MCF 10A (cell line): ENCODE results near the gene LCE6A. TPM values are rescaled to one million over a fixed set of nuclear protein-coding genes. Genes with fewer than 3 reads are reported as not detected.

Experiments
- BruUV-seq: library from RNA; stranded (reverse); fragments of 400-500 nt; replicated peaks from 2 replicates; lab custom pipeline; 2021; lab: Mats Ljungman, UMichigan
- CTCF ChIA-PET: fragments of 300-600 bp; sonication (Branson Sonifier 250); formaldehyde crosslinking; extraction: SDS; loops from one replicate; lab custom pipeline; 2021; ENCODE audit warnings: antibody characterized with exemption, inconsistent platforms; lab: Yijun Ruan, JAX
- POLR2A ChIA-PET: fragments of 300-600, 350-650 bp; sonication (Branson Sonifier 250); formaldehyde crosslinking; extraction: SDS; loops from one replicate; lab custom pipeline; 2020; ENCODE audit warnings: antibody characterized with exemption, inconsistent platforms; lab: Yijun Ruan, JAX
- DNase-seq: peaks from one replicate; pipeline ENCODE4 v3.0.0-alpha.2; 2018; ENCODE audit not compliant: unreplicated experiment
- H3K27ac Mint-ChIP-seq: one replicate; pipeline ENCODE4 v1.8.0; 2022; ENCODE audit warnings: mild to moderate bottlenecking, low read depth, mixed read lengths; ENCODE audit not compliant: unreplicated experiment
- H3K27me3 Mint-ChIP-seq: one replicate; pipeline ENCODE4 v1.8.0; 2022; ENCODE audit warnings: mixed read lengths; ENCODE audit not compliant: insufficient read depth, unreplicated experiment
- H3K36me3 Mint-ChIP-seq: one replicate; pipeline ENCODE4 v1.8.0; 2022; ENCODE audit warnings: mild to moderate bottlenecking, moderate library complexity, mixed read lengths; ENCODE audit not compliant: insufficient read depth, unreplicated experiment
- H3K4me1 Mint-ChIP-seq: one replicate; pipeline ENCODE4 v1.8.0; 2022; ENCODE audit warnings: mixed read lengths; ENCODE audit not compliant: insufficient read depth, unreplicated experiment
- H3K4me3 Mint-ChIP-seq: one replicate; pipeline ENCODE4 v1.8.0; 2022; ENCODE audit warnings: mild to moderate bottlenecking, moderate library complexity, mixed read lengths; ENCODE audit not compliant: unreplicated experiment
- H3K9me3 Mint-ChIP-seq: one replicate; pipeline ENCODE4 v1.8.0; 2022; ENCODE audit warnings: mixed read lengths; ENCODE audit not compliant: unreplicated experiment
- intact Hi-C: fragments of 100-400 bp; cut with micrococcal nuclease; formaldehyde crosslinking; loops from 2 replicates; pipeline ENCODE4 v1.14.1; 2022
- total RNA-seq: library from RNA; stranded (reverse); gene quantifications from 2 replicates; pipeline ENCODE4 v1.2.3, GENCODE V29; 2022
- TF ChIP-seq, protein P1 (sequence below): fragments of 200-600 bp; IDR thresholded peaks from one replicate; pipeline ENCODE4 v1.8.0; 2022; ENCODE audit warnings: antibody characterized with exemption, mild to moderate bottlenecking; ENCODE audit not compliant: unreplicated experiment

Gene LCE6A
- total RNA-seq, 1 experiment from 2014 or later = not detected

GRCh38 chr1:152855661-152856060 lies 13.0 kb downstream of the LCE6A start:
- intact Hi-C loops = no loop called here
- no peak for DNase-seq

DNA sequence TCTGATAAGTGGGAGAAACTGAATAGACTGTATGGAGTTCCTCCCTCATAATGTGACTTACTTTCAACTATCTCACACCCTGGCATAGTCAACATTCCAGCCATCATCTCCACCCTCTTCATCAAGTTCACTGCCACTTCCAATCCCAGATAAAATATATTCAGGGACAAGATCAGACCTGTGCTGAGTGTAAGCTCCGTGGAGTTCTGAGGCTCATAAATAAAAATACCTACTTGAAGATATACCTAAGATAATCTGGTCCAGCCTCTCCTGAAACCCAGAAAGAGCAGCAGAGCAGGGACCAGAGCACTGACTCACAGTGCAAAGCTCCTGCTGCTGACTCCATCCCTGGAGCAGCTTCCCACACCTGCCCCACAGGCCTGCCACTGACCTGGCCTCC lies 15.4 kb downstream of the LCE6A start:
- Mint-ChIP-seq H3K27me3 (no peaks in the 10 kb centered on the region), H3K36me3 (no peaks in the 10 kb centered on the region), H3K4me3 (no peak overlapping the region), H3K27ac (no peak overlapping the region), H3K9me3 (no peaks in the 10 kb centered on the region), H3K4me1 (no peaks in the 10 kb centered on the region)
- BruUV-seq = no TSS peak
- POLR2A ChIA-PET = no interaction called here
- no peak for DNase-seq
- TF ChIP-seq, protein P1, sequence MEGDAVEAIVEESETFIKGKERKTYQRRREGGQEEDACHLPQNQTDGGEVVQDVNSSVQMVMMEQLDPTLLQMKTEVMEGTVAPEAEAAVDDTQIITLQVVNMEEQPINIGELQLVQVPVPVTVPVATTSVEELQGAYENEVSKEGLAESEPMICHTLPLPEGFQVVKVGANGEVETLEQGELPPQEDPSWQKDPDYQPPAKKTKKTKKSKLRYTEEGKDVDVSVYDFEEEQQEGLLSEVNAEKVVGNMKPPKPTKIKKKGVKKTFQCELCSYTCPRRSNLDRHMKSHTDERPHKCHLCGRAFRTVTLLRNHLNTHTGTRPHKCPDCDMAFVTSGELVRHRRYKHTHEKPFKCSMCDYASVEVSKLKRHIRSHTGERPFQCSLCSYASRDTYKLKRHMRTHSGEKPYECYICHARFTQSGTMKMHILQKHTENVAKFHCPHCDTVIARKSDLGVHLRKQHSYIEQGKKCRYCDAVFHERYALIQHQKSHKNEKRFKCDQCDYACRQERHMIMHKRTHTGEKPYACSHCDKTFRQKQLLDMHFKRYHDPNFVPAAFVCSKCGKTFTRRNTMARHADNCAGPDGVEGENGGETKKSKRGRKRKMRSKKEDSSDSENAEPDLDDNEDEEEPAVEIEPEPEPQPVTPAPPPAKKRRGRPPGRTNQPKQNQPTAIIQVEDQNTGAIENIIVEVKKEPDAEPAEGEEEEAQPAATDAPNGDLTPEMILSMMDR = no peak
- intact Hi-C loops = no loop called here
- CTCF ChIA-PET = interaction anchor here (1.1 to 12.2 kb wide), 3 partner anchors 13 to 389 kb away, joined by 3 to 100 read pairs (median 8); no protein-coding TSS in a partner anchor

More at GRCh38 chr1:152855661-152856060, 13.0 kb downstream of the LCE6A start:
- no peak overlapping the region for H3K4me3 Mint-ChIP-seq
- ChIA-PET CTCF (interaction anchor here (1.0 to 12.2 kb wide), 4 partner anchors 15 to 640 kb away, joined by 3 to 100 read pairs (median 4); no protein-coding TSS in a partner anchor), POLR2A (interaction anchor here (0.7 to 1.1 kb wide), 2 partner anchors 54 to 94 kb away, joined by 3 to 4 read pairs; no protein-coding TSS in a partner anchor)
- no peaks in the 10 kb centered on the region for H3K36me3 Mint-ChIP-seq
- H3K4me1 Mint-ChIP-seq = no peaks in the 10 kb centered on the region
- H3K9me3 Mint-ChIP-seq = no peaks in the 10 kb centered on the region
- no peaks in the 10 kb centered on the region for H3K27me3 Mint-ChIP-seq
- BruUV-seq = no TSS peak
- TF ChIP-seq, protein P1 = no peak
- no peak overlapping the region for H3K27ac Mint-ChIP-seq

- ChIA-PET POLR2A (interaction anchor here (0.6 kb wide), 2 partner anchors 73 to 455 kb away, joined by 3 read pairs; no protein-coding TSS in a partner anchor), CTCF (interaction anchor here (1.4 to 12.2 kb wide), 2 partner anchors 11 to 207 kb away, joined by 8 to 100 read pairs; no protein-coding TSS in a partner anchor)
- intact Hi-C loops = no loop called here
- no peaks in the 10 kb centered on the region for H3K27me3 Mint-ChIP-seq
- BruUV-seq = no TSS peak
- no peak within 1 kb of the TSS for H3K27ac Mint-ChIP-seq
- H3K36me3 Mint-ChIP-seq = no peaks in the 10 kb centered on the region
- H3K9me3 Mint-ChIP-seq = no peaks in the 10 kb centered on the region
- H3K4me3 Mint-ChIP-seq = no peak within 1 kb of the TSS
- H3K4me1 Mint-ChIP-seq = no peaks in the 10 kb centered on the region
- DNase-seq = no peak
- TF ChIP-seq, protein P1 = no peak
Observed at GRCh38 chr1:152859696-152860095, 17.0 kb downstream of the LCE6A start, which contains the start of gene LCE7A. Gene LCE7A, plus strand, starts transcription at chr1:152859996. Its CDS starts 702 bp downstream, at chr1:152860698.

DNA sequence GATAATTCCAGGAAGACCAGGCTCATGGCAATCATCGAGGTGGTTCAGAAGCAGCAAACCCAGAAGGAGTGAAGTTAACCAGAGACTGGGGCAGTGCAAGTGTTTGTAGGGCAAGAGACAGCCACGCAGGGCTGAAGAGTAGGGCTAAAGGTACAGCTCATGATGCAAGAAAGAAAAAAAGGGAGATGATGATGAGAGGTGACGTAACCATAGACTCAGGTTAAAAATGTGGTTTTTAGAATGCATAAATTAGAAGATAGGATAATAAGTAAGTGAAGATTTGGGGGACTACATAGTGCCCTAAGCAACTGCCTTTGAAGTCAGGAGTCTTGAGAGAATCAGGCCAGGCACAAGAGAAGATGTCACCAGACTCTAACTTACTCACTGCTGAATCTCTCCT lies 17.5 kb downstream of the LCE6A start:
- no peaks in the 10 kb centered on the region for H3K9me3 Mint-ChIP-seq
- POLR2A ChIA-PET = interaction anchor here (0.6 kb wide), 2 partner anchors 72 to 455 kb away, joined by 3 read pairs; no protein-coding TSS in a partner anchor
- TF ChIP-seq, protein P1 = no peak
- no peak overlapping the region for H3K4me3 Mint-ChIP-seq
- no peak overlapping the region for H3K27ac Mint-ChIP-seq
- H3K36me3 Mint-ChIP-seq = no peaks in the 10 kb centered on the region
- CTCF ChIA-PET = interaction anchor here (0.7 to 12.2 kb wide), 5 partner anchors 11 to 367 kb away, joined by 3 to 100 read pairs (median 4); no protein-coding TSS in a partner anchor
- H3K4me1 Mint-ChIP-seq = no peaks in the 10 kb centered on the region
- no peak for DNase-seq
- BruUV-seq = no TSS peak
- H3K27me3 Mint-ChIP-seq = no peaks in the 10 kb centered on the region
- intact Hi-C loops = no loop called here
